Mesenchymal stem cell (in vitro differentiated cells and primary cell): Measurements from ENCODE around the gene TMEM9. TPM values are rescaled to one million over a fixed set of nuclear protein-coding genes. Genes with fewer than 3 reads are reported as not detected.

Experiments used
- DNase-seq: peaks from one replicate; pipeline ENCODE4 v3.0.0-alpha.2; 2013
- H2AFZ ChIP-seq: one replicate; pipeline ENCODE4 v1.6.1; 2013; ENCODE audit warnings: low read depth, mild to moderate bottlenecking, control low read depth, inconsistent platforms, low read length, moderate library complexity
- H2AK5ac ChIP-seq: 2 replicates; pipeline ENCODE4 v1.6.1; 2013; ENCODE audit warnings: low read length, moderate library complexity, mild to moderate bottlenecking, inconsistent platforms; ENCODE audit not compliant: severe bottlenecking
- H2BK120ac ChIP-seq: one replicate; pipeline ENCODE4 v1.6.1; 2013; ENCODE audit warnings: low read depth, mild to moderate bottlenecking, inconsistent platforms, low read length, moderate library complexity
- H2BK12ac ChIP-seq, 2 experiments: one replicate each; pipeline ENCODE4 v1.6.1; 2013; ENCODE audit warnings: inconsistent platforms in 2 of 2, low read length in 2 of 2, mild to moderate bottlenecking in 2 of 2, moderate library complexity in 2 of 2, control low read depth in 1 of 2
- H2BK15ac ChIP-seq: one replicate; pipeline ENCODE4 v1.6.1; 2013; ENCODE audit warnings: mild to moderate bottlenecking, low read depth, inconsistent platforms; ENCODE audit not compliant: poor library complexity, severe bottlenecking
- H2BK5ac ChIP-seq: 2 replicates; pipeline ENCODE4 v1.6.1; 2013; ENCODE audit warnings: low read depth, mild to moderate bottlenecking, low read length, control low read depth, inconsistent platforms; ENCODE audit not compliant: poor library complexity, severe bottlenecking
- H3K14ac ChIP-seq, 2 experiments: one replicate each; pipeline ENCODE4 v1.6.1; 2013; ENCODE audit warnings: inconsistent platforms in 2 of 2, low read length in 2 of 2, control low read depth in 1 of 2, mild to moderate bottlenecking in 1 of 2, moderate library complexity in 1 of 2
- H3K18ac ChIP-seq, 2 experiments: one replicate each; pipeline ENCODE4 v1.6.1; 2013; ENCODE audit warnings: inconsistent platforms in 2 of 2, low read length in 2 of 2, control low read depth in 1 of 2, low read depth in 1 of 2, mild to moderate bottlenecking in 1 of 2
- H3K23ac ChIP-seq, 2 experiments: one replicate each; pipeline ENCODE4 v1.6.1; 2013; ENCODE audit warnings: inconsistent platforms in 2 of 2, low read length in 2 of 2, mild to moderate bottlenecking in 2 of 2, moderate library complexity in 2 of 2, control low read depth in 1 of 2
- H3K27ac ChIP-seq: 2 replicates; pipeline ENCODE4 v1.5.1; 2013; ENCODE audit warnings: mild to moderate bottlenecking, moderate library complexity, low read length, control low read depth, inconsistent platforms; ENCODE audit not compliant: poor library complexity, severe bottlenecking
- H3K27me3 ChIP-seq, 2 experiments: 2 replicates each; pipeline versions ENCODE4 v1.6.1 to v1.7.0; 2013; ENCODE audit warnings: low read length in 2 of 2, mild to moderate bottlenecking in 2 of 2, moderate library complexity in 2 of 2, control low read depth in 1 of 2, inconsistent platforms in 1 of 2; ENCODE audit not compliant: control insufficient read depth in 1 of 2, insufficient read depth in 1 of 2
- H3K36me3 ChIP-seq, 2 experiments: 2 replicates each; pipeline versions ENCODE4 v1.6.1 to v1.7.0; 2013; ENCODE audit warnings: low read length in 2 of 2, control low read depth in 1 of 2, inconsistent platforms in 1 of 2, low read depth in 1 of 2, mild to moderate bottlenecking in 1 of 2; ENCODE audit not compliant: insufficient read depth in 2 of 2, control insufficient read depth in 1 of 2
- H3K4ac ChIP-seq, 2 experiments: one replicate each; pipeline ENCODE4 v1.6.1; 2013; ENCODE audit warnings: inconsistent platforms in 2 of 2, low read length in 2 of 2, mild to moderate bottlenecking in 2 of 2, moderate library complexity in 2 of 2, control low read depth in 1 of 2, low read depth in 1 of 2
- H3K4me1 ChIP-seq: 2 replicates; pipeline ENCODE4 v1.6.1; 2013; ENCODE audit warnings: low read depth, low read length, control low read depth; ENCODE audit not compliant: control insufficient read depth, insufficient read depth
- H3K4me2 ChIP-seq: 2 replicates; pipeline ENCODE4 v1.6.1; 2013; ENCODE audit warnings: low read length, mild to moderate bottlenecking, inconsistent platforms; ENCODE audit not compliant: poor library complexity, severe bottlenecking
- H3K4me3 ChIP-seq, 2 experiments: 2 replicates each; pipeline versions ENCODE4 v1.5.1 to v1.7.0; 2013; ENCODE audit warnings: low read length in 2 of 2, mild to moderate bottlenecking in 2 of 2, control low read depth in 1 of 2, low read depth in 1 of 2; ENCODE audit not compliant: insufficient read depth in 1 of 2
- H3K79me1 ChIP-seq: replicated peaks from 2 replicates; pipeline ENCODE4 v1.6.1; 2013; ENCODE audit warnings: mild to moderate bottlenecking, control low read depth, low read length, inconsistent platforms; ENCODE audit not compliant: poor library complexity, severe bottlenecking
- H3K9ac ChIP-seq: 2 replicates; pipeline ENCODE4 v1.7.0; 2013; ENCODE audit warnings: mild to moderate bottlenecking, low read length, moderate library complexity
- H3K9me3 ChIP-seq: 2 replicates; pipeline ENCODE4 v1.7.0; 2013; ENCODE audit warnings: mild to moderate bottlenecking, low read length; ENCODE audit not compliant: control insufficient read depth
- H4K8ac ChIP-seq: one replicate; pipeline ENCODE4 v1.6.1; 2013; ENCODE audit warnings: inconsistent platforms, mild to moderate bottlenecking, low read length, moderate library complexity
- H4K91ac ChIP-seq: one replicate; pipeline ENCODE4 v1.6.1; 2013; ENCODE audit warnings: mild to moderate bottlenecking, low read length, inconsistent platforms
- WGBS: methylation state at CpG from one replicate; pipeline ENCODE4 v1.1.7; 2013; ENCODE audit warnings: mixed read lengths; 5-methylcytosine and 5-hydroxymethylcytosine counted together
- polyA plus RNA-seq, 2 experiments: library from polyadenylated mRNA; stranded (reverse); fragments of 200-250 nt; gene quantifications; one replicate each; pipeline ENCODE4 v1.2.3, GENCODE V29; 2013

Gene TMEM9
- polyA plus RNA-seq (2013, experiment 1 of 2): 37.8 TPM
- 38.6 TPM for polyA plus RNA-seq (2013, experiment 2 of 2)

GRCh38 chr1:201154389-201155165 lies at the start of gene TMEM9:
Gene TMEM9, minus strand, starts transcription at chr1:201154474. Its CDS starts 551 bp downstream, at chr1:201153923.
- no peaks in the 10 kb centered on the region for H3K9me3 ChIP-seq
- DNase-seq: peak; percentile 91
- H3K27me3 ChIP-seq: peaks cover 17 to 18% of the 10 kb centered on the region in 2 experiments
- peak within 1 kb of the TSS; percentile 74 for H3K4me2 ChIP-seq
- no peak within 1 kb of the TSS for H2AK5ac ChIP-seq
- peak within 1 kb of the TSS; percentile 3 for H4K91ac ChIP-seq
- peak within 1 kb of the TSS; percentile 21 for H2BK15ac ChIP-seq
- no peak within 1 kb of the TSS for H3K27ac ChIP-seq
- H2BK120ac ChIP-seq: peak within 1 kb of the TSS; percentile 35
- no peak within 1 kb of the TSS for H2BK5ac ChIP-seq
- peak within 1 kb of the TSS; percentile 92 for H4K8ac ChIP-seq
- peaks cover 17 to 26% of the 10 kb centered on the region in 2 experiments for H3K36me3 ChIP-seq
- H3K23ac ChIP-seq: no peak within 1 kb of the TSS
- H3K79me1 ChIP-seq: peaks cover 26% of the 10 kb centered on the region
- H2AFZ ChIP-seq: peak within 1 kb of the TSS; percentile 79
- peak within 1 kb of the TSS; percentile 24 to 46 for H3K4ac ChIP-seq
- peaks cover 6% of the 10 kb centered on the region for H3K4me1 ChIP-seq
- H3K9ac ChIP-seq: peak within 1 kb of the TSS; percentile 94
- H3K4me3 ChIP-seq: peak within 1 kb of the TSS; percentile 76 to 95
- peak within 1 kb of the TSS; percentile 72 to 97 for H3K18ac ChIP-seq
- peak within 1 kb of the TSS in 1 of 2 experiments; percentile 55 for H2BK12ac ChIP-seq
- peak within 1 kb of the TSS in 1 of 2 experiments; percentile 99 for H3K14ac ChIP-seq
- WGBS: 17% methylated on average over 27 of the region's 31 CpGs

DNA sequence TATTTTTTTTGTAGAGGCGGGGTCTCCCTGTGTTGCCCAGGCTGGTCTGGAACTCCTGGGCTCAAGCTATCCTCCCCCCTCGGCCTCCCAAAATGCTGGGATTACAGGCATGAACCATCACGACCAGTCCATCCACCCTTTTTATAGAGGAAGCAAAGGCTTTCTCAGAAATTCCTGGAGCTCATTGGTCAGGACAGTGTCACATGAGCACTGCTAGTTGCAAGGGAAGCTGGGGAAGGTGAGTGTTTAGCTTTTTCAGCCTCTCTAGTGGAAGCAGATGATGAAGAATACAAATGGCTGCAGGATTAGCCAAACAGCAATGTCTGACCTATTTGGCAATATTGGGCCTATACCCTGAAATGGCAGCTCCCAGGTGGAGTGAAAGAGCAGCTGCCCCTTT lies 44.3 kb upstream of the TMEM9 start:
- Histone ChIP-seq H3K4ac (no peak overlapping the region), H4K8ac (no peak overlapping the region), H3K9ac (no peak overlapping the region), H3K14ac (no peak overlapping the region), H3K4me1 (peaks cover 8% of the 10 kb centered on the region), H3K27ac (no peak overlapping the region), H3K36me3 (peaks cover 28 to 30% of the 10 kb centered on the region in 2 experiments), H3K23ac (no peak overlapping the region), H2BK120ac (no peak overlapping the region), H3K4me3 (no peak overlapping the region), H2BK12ac (no peak overlapping the region), H3K9me3 (no peaks in the 10 kb centered on the region), H3K79me1 (no peaks in the 10 kb centered on the region), H4K91ac (no peak overlapping the region), H3K27me3 (no peaks in the 10 kb centered on the region), H3K4me2 (no peak overlapping the region), H3K18ac (no peak overlapping the region), H2AK5ac (no peak overlapping the region), H2BK15ac (no peak overlapping the region), H2BK5ac (no peak overlapping the region), H2AFZ (no peak overlapping the region)
- DNase-seq: no peak
- WGBS: 87% methylated on average over 3 of the region's 3 CpGs

DNA sequence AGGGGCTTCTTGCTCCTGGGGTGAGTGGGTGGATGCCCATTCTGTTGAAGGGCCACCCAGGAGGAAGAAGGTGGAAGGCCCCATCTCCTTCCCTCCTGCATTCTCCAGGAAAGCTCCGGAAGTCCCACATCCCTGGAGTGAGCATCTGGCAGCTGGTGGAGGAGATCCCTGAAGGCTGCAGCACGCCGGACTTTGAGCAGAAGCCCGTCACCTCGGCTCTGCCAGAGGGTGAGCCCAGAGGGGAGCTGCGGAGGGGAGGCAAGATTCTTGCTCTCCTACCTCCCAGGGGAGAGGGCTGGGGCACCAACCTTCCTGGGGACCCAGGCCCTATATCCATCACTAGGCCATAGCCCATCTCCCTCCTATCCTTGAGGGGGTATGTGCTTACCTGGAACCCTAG lies 39.8 kb upstream of the TMEM9 start:
- no peak overlapping the region for H2BK120ac ChIP-seq
- H2BK15ac ChIP-seq: no peak overlapping the region
- no peak overlapping the region for H2AK5ac ChIP-seq
- no peak overlapping the region for H2BK5ac ChIP-seq
- DNase-seq: no peak
- H3K36me3 ChIP-seq: peaks cover 7 to 15% of the 10 kb centered on the region in 2 experiments
- 97% methylated on average over 3 of the region's 6 CpGs for WGBS
- H3K9ac ChIP-seq: peak overlapping the region; percentile 36
- no peak overlapping the region for H3K23ac ChIP-seq
- H4K8ac ChIP-seq: no peak overlapping the region
- no peak overlapping the region for H3K27ac ChIP-seq
- H3K27me3 ChIP-seq: no peaks in the 10 kb centered on the region
- H3K9me3 ChIP-seq: no peaks in the 10 kb centered on the region
- H3K4ac ChIP-seq: no peak overlapping the region
- no peak overlapping the region for H2BK12ac ChIP-seq
- H3K4me3 ChIP-seq: no peak overlapping the region
- H3K79me1 ChIP-seq: no peaks in the 10 kb centered on the region
- H2AFZ ChIP-seq: no peak overlapping the region
- H3K18ac ChIP-seq: no peak overlapping the region
- no peak overlapping the region for H4K91ac ChIP-seq
- no peak overlapping the region for H3K4me2 ChIP-seq
- peaks cover 25% of the 10 kb centered on the region for H3K4me1 ChIP-seq
- no peak overlapping the region for H3K14ac ChIP-seq

- H3K14ac ChIP-seq: no peak overlapping the region
- peak overlapping the region; percentile 72 for H3K9ac ChIP-seq
- H2AK5ac ChIP-seq: no peak overlapping the region
- no peak overlapping the region for H2BK120ac ChIP-seq
- no peak overlapping the region for H2BK5ac ChIP-seq
- H3K36me3 ChIP-seq: peaks cover 4 to 6% of the 10 kb centered on the region in 2 experiments
- no peak overlapping the region for H3K23ac ChIP-seq
- no peak overlapping the region for H3K4ac ChIP-seq
- no peak overlapping the region for H4K8ac ChIP-seq
- peak overlapping the region; percentile 27 for H3K27ac ChIP-seq
- H3K4me2 ChIP-seq: no peak overlapping the region
- H2BK12ac ChIP-seq: no peak overlapping the region
- DNase-seq: no peak
- no peak overlapping the region for H2AFZ ChIP-seq
- no peak overlapping the region for H2BK15ac ChIP-seq
- WGBS: 93% methylated on average over 1 of the region's 3 CpGs
- no peaks in the 10 kb centered on the region for H3K27me3 ChIP-seq
- no peaks in the 10 kb centered on the region for H3K9me3 ChIP-seq
- H3K79me1 ChIP-seq: no peaks in the 10 kb centered on the region
- no peak overlapping the region for H3K18ac ChIP-seq
- H3K4me1 ChIP-seq: peaks cover 25% of the 10 kb centered on the region
- no peak overlapping the region for H4K91ac ChIP-seq
- no peak overlapping the region for H3K4me3 ChIP-seq
Observed at GRCh38 chr1:201192261-201192788, 38.1 kb upstream of the TMEM9 start.
